ENCODE results near the gene ECM2. TPM values are rescaled to one million over a fixed set of nuclear protein-coding genes. Genes with fewer than 3 reads are reported as not detected.

ECM2 gene
- total RNA-seq, 1 experiment from 2014 or later = not detected

DNA sequence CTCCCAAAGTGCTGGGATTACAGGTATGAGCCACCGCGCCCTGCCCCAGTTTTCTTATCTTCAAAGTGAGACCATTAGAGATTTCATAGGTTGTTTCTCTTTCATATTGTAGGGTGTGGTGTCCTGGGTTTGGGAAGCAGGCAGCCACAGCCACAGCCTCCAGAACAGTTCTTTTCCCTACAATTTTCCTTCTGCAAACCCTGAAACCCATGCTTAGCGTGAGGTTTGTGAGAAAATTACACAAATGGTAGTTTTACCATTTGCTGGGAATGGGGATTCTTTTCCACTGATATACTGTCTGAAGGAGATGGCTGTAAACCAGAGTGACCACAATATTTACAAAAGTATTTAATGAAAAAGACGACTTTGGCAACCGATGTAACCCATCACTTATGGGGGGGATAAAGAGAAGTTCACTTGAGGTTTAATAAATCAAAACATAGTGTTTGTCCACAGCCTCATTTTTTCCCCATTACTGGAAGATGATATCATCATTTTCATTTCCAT is 26.7 kb upstream of the ECM2 start:
- no peaks in the 10 kb centered on the region for H3K27me3 Mint-ChIP-seq (ENCODE audit: low read depth)
- Histone ChIP-seq H2BK12ac (ENCODE audit: insufficient read length, low read depth, low read length) (no peak overlapping the region), H3K9me3 (ENCODE audit: control insufficient read depth, low read depth, low read length) (no peaks in the 10 kb centered on the region), H4K8ac (replicated peaks; ENCODE audit: insufficient read length, low read depth, low read length) (no peak overlapping the region), H3K56ac (ENCODE audit: insufficient read length, low read depth, low read length) (no peak overlapping the region), H4K91ac (ENCODE audit: insufficient read length, low read depth, low read length) (no peak overlapping the region), H2BK20ac (ENCODE audit: low read depth, low read length, poor library complexity, severe bottlenecking) (no peak overlapping the region), H2BK5ac (ENCODE audit: insufficient read length, low read length) (no peak overlapping the region), H3K4me2 (ENCODE audit: insufficient read depth, insufficient read length, low read length) (no peak overlapping the region), H3K79me2 (ENCODE audit: insufficient read depth, low read length) (no peaks in the 10 kb centered on the region), H2AFZ (ENCODE audit: low read length) (no peak overlapping the region), H2BK15ac (ENCODE audit: low read depth, low read length) (no peak overlapping the region), H3K4me1 (ENCODE audit: insufficient read depth, low read length) (no peaks in the 10 kb centered on the region; the same call in 1 of the 2 replicates), H3K9ac (ENCODE audit: extremely low read depth, insufficient read length, low read length) (no peak overlapping the region), H3K14ac (ENCODE audit: insufficient read depth, low read length) (no peak overlapping the region), H3K18ac (ENCODE audit: insufficient read length, low read depth, low read length) (no peak overlapping the region), H3K23ac (ENCODE audit: insufficient read length, low read depth, low read length) (no peak overlapping the region), H4K5ac (ENCODE audit: insufficient read length, low read depth, low read length) (no peak overlapping the region), H2AK5ac (ENCODE audit: insufficient read length, low read length) (no peak overlapping the region), H3K79me1 (ENCODE audit: insufficient read depth, low read depth, low read length, poor library complexity, severe bottlenecking) (no peaks in the 10 kb centered on the region), H3K23me2 (ENCODE audit: insufficient read length, low read depth, low read length, poor library complexity, severe bottlenecking) (no peaks in the 10 kb centered on the region), H3K27ac (ENCODE audit: insufficient read length, low read depth, low read length) (no peak overlapping the region), H4K20me1 (ENCODE audit: control insufficient read depth, insufficient read depth, insufficient read length) (no peaks in the 10 kb centered on the region), H3K4ac (ENCODE audit: low read depth, low read length) (no peak overlapping the region), H3T11ph (ENCODE audit: low read length) (no peak overlapping the region), H2BK120ac (ENCODE audit: low read depth, low read length, poor library complexity, severe bottlenecking) (no peak overlapping the region), H3K27me3 (ENCODE audit: insufficient read depth, low read length) (no peaks in the 10 kb centered on the region)
- 0 out of 7 replicates have a peak, but pooled peaks cover 0 to 1% (median 0%) of the 10 kb centered on the region in 3 experiments for H3K36me3 Mint-ChIP-seq (ENCODE audit: insufficient read depth in 1 of 3, low read depth in 3 of 3)
- H3K4me1 Mint-ChIP-seq = peaks cover 19 to 24% of the 10 kb centered on the region in 2 experiments
- no peak overlapping the region for H3K4me3 Mint-ChIP-seq
- TF ChIP-seq, protein P1, sequence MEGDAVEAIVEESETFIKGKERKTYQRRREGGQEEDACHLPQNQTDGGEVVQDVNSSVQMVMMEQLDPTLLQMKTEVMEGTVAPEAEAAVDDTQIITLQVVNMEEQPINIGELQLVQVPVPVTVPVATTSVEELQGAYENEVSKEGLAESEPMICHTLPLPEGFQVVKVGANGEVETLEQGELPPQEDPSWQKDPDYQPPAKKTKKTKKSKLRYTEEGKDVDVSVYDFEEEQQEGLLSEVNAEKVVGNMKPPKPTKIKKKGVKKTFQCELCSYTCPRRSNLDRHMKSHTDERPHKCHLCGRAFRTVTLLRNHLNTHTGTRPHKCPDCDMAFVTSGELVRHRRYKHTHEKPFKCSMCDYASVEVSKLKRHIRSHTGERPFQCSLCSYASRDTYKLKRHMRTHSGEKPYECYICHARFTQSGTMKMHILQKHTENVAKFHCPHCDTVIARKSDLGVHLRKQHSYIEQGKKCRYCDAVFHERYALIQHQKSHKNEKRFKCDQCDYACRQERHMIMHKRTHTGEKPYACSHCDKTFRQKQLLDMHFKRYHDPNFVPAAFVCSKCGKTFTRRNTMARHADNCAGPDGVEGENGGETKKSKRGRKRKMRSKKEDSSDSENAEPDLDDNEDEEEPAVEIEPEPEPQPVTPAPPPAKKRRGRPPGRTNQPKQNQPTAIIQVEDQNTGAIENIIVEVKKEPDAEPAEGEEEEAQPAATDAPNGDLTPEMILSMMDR (conservative IDR thresholded peaks at IDR 0.05) = no peak
- no peaks in the 10 kb centered on the region for H3K9me3 Mint-ChIP-seq
- WGBS (ENCODE audit: extremely low coverage, insufficient read length, low lambda C conversion rate) = no CpG with 5 or more reads among the region's 5 CpGs
- no peak overlapping the region for H3K27ac Mint-ChIP-seq
- DNase-seq = no peak
